Lung (tissue), 12 donors: ENCODE data around the gene CAMK2G. TPM values are rescaled to one million over a fixed set of nuclear protein-coding genes. Genes with fewer than 3 reads are reported as not detected.
A peak's percentile ranks its signal among the peaks of the same experiment; 100 is the strongest.

ENCODE experiments used
- ATAC-seq: fragments of 200-7000 bp; cut with Tn5 transposase; one replicate; pipeline ENCODE4 v1.9.1; 2020; ENCODE audit warnings: moderate number of reproducible peaks; ENCODE audit not compliant: insufficient read depth, low FRiP score
- DNase-seq, 3 donors: peaks; one replicate each; pipeline ENCODE4 v3.0.0-alpha.2; 2013 to 2017
- H3K27ac ChIP-seq, 2 donors: one replicate each; pipeline ENCODE4 v1.5.1; 2013; ENCODE audit warnings: mild to moderate bottlenecking in 2 of 2, moderate library complexity in 2 of 2, control low read depth in 1 of 2, inconsistent platforms in 1 of 2, low read depth in 1 of 2, low read length in 1 of 2
- H3K27me3 ChIP-seq, 3 donors: one replicate each; pipeline ENCODE4 v1.5.1; 2013; ENCODE audit warnings: low read length in 2 of 3; ENCODE audit not compliant: control insufficient read depth in 3 of 3, insufficient read depth in 3 of 3
- H3K36me3 ChIP-seq, 4 donors: one replicate each; pipeline ENCODE4 v1.5.1; 2013; ENCODE audit warnings: low read length in 4 of 4, mild to moderate bottlenecking in 1 of 4, moderate library complexity in 1 of 4; ENCODE audit not compliant: control insufficient read depth in 4 of 4, insufficient read depth in 4 of 4
- H3K4me1 ChIP-seq, 5 donors: one replicate each; pipeline ENCODE4 v1.5.1; 2013; ENCODE audit warnings: low read length in 5 of 5, mild to moderate bottlenecking in 2 of 5, moderate library complexity in 1 of 5; ENCODE audit not compliant: control insufficient read depth in 5 of 5, insufficient read depth in 5 of 5
- H3K4me3 ChIP-seq: one replicate; pipeline ENCODE4 v1.5.1; 2013; ENCODE audit warnings: mild to moderate bottlenecking, control low read depth, moderate library complexity
- H3K9ac ChIP-seq, 2 donors: one replicate each; pipeline ENCODE4 v1.5.1; 2013; ENCODE audit warnings: low read length in 2 of 2, control low read depth in 1 of 2; ENCODE audit not compliant: insufficient read depth in 1 of 2
- H3K9me3 ChIP-seq, 4 donors: one replicate each; pipeline ENCODE4 v1.5.1; 2013; ENCODE audit warnings: low read length in 3 of 4, mild to moderate bottlenecking in 1 of 4, moderate library complexity in 1 of 4; ENCODE audit not compliant: control insufficient read depth in 4 of 4, insufficient read depth in 3 of 4
- WGBS, 2 donors: extraction: QIAGEN DNeasy Blood & Tissue Kit; methylation state at CpG; one replicate each; pipeline ENCODE4 v1.1.7; 2013; 5-methylcytosine and 5-hydroxymethylcytosine counted together
- polyA plus RNA-seq, 2 donors: library from polyadenylated mRNA; stranded (reverse); fragments of 200-250 nt; gene quantifications; one replicate each; pipeline ENCODE4 v1.2.1, GENCODE V29; 2013
- total RNA-seq, 2 donors: library from RNA; depleted of rRNA in 1 of 2; stranded (reverse); fragments of >200 nt in 1 of 2; gene quantifications; one replicate each; pipeline ENCODE4 v1.2.1, GENCODE V29; 2014 to 2021
- TF ChIP-seq, protein P1 (sequence below): IDR thresholded peaks from 2 replicates; pipeline ENCODE4 v1.5.1; 2012; ENCODE audit warnings: mild to moderate bottlenecking; ENCODE audit errors: control extremely low read depth, extremely low read depth
- donor health status: control.
- donor health status: control.
- donor health status: Bipolar disorder and iron deficiency.
- donor health status: healthy.
- donor health status: DM: yes; HTN: yes; CAD: no.

Gene CAMK2G
- total and polyA plus RNA-seq, 4 donors: 15.8 to 41.1 (median 29.0) TPM

DNA sequence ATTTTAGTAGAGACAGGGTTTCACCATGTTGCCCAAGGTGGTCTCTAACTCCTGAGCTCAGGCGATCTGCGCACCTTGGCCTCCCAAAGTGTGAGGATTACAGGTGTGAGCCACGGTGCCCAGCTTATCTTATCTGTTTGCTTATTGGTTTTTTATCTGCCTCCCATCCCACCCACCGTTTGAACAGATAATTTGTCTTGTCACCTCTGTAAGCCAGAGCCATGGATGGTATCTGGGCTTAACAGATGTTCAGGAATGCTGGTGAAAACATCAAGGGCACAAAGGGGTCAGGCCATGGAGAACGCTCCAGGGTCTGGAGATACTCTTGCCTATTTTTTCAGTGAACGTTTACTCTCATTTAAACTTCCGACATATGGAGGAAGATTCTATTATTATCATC is 51.0 kb downstream of the CAMK2G start:
- H3K4me1 ChIP-seq: peaks cover 0 to 8% (median 0%) of the 10 kb centered on the region in 5 donors
- H3K36me3 ChIP-seq: peaks cover 0 to 40% (median 3%) of the 10 kb centered on the region in 4 donors
- no peak overlapping the region for H3K9ac ChIP-seq
- WGBS, 2 donors: 81 to 87% methylated on average over 7 of the region's 7 CpGs
- no peak overlapping the region for H3K27ac ChIP-seq
- DNase-seq: no peak
- no peak for ATAC-seq
- TF ChIP-seq, protein P1, sequence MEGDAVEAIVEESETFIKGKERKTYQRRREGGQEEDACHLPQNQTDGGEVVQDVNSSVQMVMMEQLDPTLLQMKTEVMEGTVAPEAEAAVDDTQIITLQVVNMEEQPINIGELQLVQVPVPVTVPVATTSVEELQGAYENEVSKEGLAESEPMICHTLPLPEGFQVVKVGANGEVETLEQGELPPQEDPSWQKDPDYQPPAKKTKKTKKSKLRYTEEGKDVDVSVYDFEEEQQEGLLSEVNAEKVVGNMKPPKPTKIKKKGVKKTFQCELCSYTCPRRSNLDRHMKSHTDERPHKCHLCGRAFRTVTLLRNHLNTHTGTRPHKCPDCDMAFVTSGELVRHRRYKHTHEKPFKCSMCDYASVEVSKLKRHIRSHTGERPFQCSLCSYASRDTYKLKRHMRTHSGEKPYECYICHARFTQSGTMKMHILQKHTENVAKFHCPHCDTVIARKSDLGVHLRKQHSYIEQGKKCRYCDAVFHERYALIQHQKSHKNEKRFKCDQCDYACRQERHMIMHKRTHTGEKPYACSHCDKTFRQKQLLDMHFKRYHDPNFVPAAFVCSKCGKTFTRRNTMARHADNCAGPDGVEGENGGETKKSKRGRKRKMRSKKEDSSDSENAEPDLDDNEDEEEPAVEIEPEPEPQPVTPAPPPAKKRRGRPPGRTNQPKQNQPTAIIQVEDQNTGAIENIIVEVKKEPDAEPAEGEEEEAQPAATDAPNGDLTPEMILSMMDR: no peak
- no peaks in the 10 kb centered on the region for H3K9me3 ChIP-seq
- H3K4me3 ChIP-seq: no peak overlapping the region
- no peaks in the 10 kb centered on the region for H3K27me3 ChIP-seq

DNA sequence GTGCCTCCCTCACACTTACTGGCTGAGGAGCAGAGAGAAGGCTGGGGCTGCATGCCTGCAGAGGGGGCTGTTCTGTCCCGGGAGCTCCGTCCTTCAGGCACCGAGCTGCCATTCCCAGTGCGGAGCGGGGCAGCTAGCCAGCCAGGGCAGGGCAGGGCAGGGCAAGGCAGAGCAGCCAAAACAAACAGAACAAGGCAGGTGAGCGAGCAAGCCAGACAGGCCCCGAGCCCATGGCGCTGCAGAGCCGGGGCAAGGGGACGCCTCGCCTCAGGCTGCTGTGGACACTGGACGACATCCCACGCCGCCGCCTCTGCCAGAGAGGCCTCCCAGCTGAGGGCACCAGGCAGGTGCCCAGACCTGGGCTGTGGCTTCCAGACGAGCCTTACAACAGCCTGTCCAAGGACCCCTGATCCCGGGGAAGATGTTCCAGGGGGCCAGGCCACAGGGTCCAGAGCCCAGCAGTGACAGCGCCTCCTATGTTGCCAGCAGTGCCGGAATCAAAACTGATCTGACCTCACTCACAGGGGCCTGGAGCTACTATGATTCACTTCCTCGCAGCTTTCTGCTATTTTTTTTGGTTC is 54.8 kb downstream of the CAMK2G start:
- Histone ChIP-seq H3K36me3 (peaks cover 0 to 35% (median 5%) of the 10 kb centered on the region in 4 donors), H3K27ac (peak overlapping the region in 1 of 2 donors; percentile 48), H3K4me3 (no peak overlapping the region), H3K27me3 (no peaks in the 10 kb centered on the region), H3K9ac (no peak overlapping the region), H3K9me3 (no peaks in the 10 kb centered on the region), H3K4me1 (peaks cover 0 to 8% (median 0%) of the 10 kb centered on the region in 5 donors)
- WGBS, 2 donors: 64 to 82% methylated on average over 20 of the region's 20 CpGs
- ATAC-seq (peak; percentile 72), DNase-seq (no peak)
- TF ChIP-seq, protein P1: no peak

DNA sequence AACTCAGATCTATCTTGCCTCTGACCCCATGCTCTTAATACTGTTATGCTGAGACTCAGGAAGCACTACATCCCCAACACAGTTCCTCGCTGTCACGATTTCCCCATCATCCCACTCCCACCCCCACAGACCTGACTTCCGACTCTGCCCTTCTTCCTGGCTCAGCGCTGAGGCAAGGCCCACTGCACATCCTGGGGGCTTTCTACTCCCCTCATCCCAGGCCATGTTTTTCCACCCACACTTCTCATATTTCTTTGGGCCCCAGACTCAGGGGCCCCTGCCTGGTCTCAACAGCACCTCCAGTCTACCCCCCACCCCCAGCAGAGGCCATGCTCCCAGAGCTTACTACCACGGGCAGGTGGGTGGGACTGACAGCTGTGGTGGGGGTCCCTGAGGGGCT is 55.3 kb downstream of the CAMK2G start:
- H3K27me3 ChIP-seq: no peaks in the 10 kb centered on the region
- ATAC-seq (no peak), DNase-seq (no peak)
- H3K27ac ChIP-seq: peak overlapping the region in 1 of 2 donors; percentile 15
- no peaks in the 10 kb centered on the region for H3K9me3 ChIP-seq
- no peak overlapping the region for H3K9ac ChIP-seq
- H3K4me3 ChIP-seq: no peak overlapping the region
- H3K36me3 ChIP-seq: peaks cover 0 to 32% (median 5%) of the 10 kb centered on the region in 4 donors
- TF ChIP-seq, protein P1: no peak
- WGBS, 2 donors: 33 to 55% methylated on average over 5 of the region's 5 CpGs
- peaks cover 0 to 8% (median 0%) of the 10 kb centered on the region in 5 donors for H3K4me1 ChIP-seq

GRCh38 chr10:73818402-73818801 is 56.0 kb downstream of the CAMK2G start:
- no peaks in the 10 kb centered on the region for H3K9me3 ChIP-seq
- TF ChIP-seq, protein P1: no peak
- H3K36me3 ChIP-seq: peaks cover 0 to 33% (median 2%) of the 10 kb centered on the region in 4 donors
- H3K9ac ChIP-seq: no peak overlapping the region
- H3K27ac ChIP-seq: peak overlapping the region in 1 of 2 donors; percentile 6
- DNase-seq: no peak
- H3K4me1 ChIP-seq: peaks cover 0 to 8% (median 0%) of the 10 kb centered on the region in 5 donors
- no peaks in the 10 kb centered on the region for H3K27me3 ChIP-seq
- 63 to 86% methylated on average over 10 of the region's 10 CpGs for WGBS, 2 donors
- no peak overlapping the region for H3K4me3 ChIP-seq
- ATAC-seq: no peak
